Skin epidermis (tissue), 12 donors: ENCODE measurements around the gene PRKCZ.
A peak's percentile ranks its signal among the peaks of the same experiment; 100 is the strongest.

ENCODE experiments used
- H3K27ac ChIP-seq, 21 experiments: fragments of 200-600 bp; sonication (generic) in 11 of 21; one replicate each; pipeline ENCODE4 v1.5.0; 2020; ENCODE audit warnings: mild to moderate bottlenecking in 3 of 21, inconsistent platforms in 2 of 21, moderate library complexity in 2 of 21
- H3K4me3 ChIP-seq, 7 experiments: fragments of 200-600 bp; sonication (generic) in 2 of 7; one replicate each; pipeline ENCODE4 v1.5.0; 2020; ENCODE audit warnings: inconsistent platforms in 2 of 7, mild to moderate bottlenecking in 2 of 7, moderate library complexity in 1 of 7

The PRKCZ gene

DNA sequence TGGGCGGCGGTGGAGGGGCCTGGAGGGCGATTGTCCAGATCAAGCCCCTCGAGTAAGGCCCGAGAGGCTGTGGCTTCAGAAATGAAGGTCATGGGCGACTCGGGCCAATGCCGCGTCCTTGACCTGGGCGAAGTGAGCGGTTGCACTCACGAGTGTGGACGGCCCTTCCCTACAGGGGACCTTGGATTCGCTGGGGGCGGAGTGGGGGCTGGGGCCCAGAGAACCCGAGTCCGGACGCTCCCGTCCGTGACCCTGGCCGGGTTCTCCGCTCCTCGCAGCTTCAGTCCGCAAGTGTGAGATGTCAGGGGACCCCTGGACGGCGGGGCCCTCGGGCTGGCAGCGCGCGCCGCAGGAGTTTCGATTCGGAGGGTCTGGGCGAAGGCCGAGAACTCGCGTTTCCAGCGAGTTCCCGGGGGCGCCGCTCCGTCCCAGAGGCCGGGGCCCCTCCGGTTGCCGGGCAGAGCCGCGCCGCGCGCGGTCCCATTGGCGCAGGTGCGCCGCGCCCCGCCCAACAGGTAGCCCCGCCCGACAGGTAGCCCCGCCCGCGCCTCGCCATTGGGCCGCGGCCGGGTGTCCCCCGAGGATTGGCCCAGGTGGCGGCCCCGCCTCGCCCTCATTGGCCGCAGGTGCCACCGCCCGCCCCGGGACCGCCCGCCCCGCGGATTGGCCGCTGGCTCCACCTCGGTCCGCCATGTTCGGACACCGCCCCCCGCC lies at the start of gene PRKCZ:
TSS of gene PRKCZ (plus strand) at position 694 of the 714 bp plus-strand sequence. CDS start 220 bp downstream, outside the sequence.
- Histone ChIP-seq H3K27ac (peak within 1 kb of the TSS in 19 of 21 experiments; percentile 49 to 85 (median 72)), H3K4me3 (peak within 1 kb of the TSS; percentile 44 to 85 (median 68))

- H3K27ac ChIP-seq, result no peak overlapping the region
- no peak overlapping the region for H3K4me3 ChIP-seq
These were observed 49.8 kb upstream of the PRKCZ start for GRCh38 chr1:2000432-2000831.

GRCh38 chr1:2000850-2001249 lies 49.4 kb upstream of the PRKCZ start:
- H3K27ac ChIP-seq, result no peak overlapping the region
- no peak overlapping the region for H3K4me3 ChIP-seq

DNA sequence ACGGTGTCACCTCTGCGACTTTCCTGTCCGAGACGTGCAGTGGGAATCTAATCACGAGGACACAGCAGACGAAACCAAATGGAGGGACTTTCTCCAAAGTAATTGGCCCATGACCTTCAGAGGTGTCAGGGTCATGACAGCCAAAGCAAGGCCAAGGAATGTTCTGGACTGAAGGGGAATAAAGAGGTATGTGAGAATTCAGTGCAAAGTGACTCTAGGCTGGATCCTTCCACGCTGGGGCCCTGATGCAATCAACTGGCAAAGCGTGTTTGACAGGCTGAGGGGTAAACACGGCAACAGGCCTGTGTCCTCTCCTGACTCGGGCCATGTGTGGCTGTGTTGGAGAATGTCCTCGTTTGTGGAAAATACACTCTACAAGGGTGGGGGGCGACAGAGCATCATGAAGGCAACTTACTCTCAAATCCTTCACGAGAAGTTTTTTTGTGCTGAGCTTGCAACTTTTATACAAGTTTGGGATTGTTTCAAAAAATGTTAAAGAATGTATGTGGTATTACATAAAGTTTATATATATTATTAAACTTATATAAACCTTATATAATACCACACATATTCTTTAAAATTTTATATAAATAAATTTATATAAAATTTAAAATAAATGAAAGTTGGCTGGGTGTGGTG lies 48.3 kb upstream of the PRKCZ start:
- H3K27ac ChIP-seq, result no peak overlapping the region

DNA sequence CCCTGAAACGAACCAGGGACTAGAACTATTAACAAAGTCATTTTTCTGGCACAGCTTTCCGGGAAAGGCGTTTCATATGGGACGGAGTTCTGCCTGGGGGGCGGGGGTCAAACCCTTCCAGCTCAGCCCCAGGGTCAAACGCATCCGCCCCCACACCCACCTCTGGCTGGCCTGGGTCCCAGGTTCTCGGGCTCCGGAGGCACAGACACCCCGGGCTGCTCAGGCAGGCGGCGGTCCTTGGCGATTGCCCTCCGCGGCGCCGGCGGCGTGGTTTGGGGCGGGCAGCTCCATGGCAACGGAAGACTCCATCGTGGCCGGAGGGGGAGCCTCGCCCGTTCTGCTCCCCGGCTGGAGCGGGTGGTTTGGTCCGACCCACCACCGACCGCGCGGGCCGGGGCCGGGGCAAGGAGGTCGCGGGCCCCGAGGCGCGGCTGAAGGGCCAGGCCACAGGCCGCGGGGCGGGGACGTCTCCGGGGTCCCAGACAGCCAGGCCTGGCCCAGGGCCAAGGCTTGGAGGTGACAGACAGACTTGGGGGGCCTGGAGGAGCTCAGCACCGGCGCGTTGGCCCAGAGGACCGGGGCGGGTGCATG lies 46.6 kb upstream of the PRKCZ start, which contains the start of gene CFAP74:
TSS of gene CFAP74 (minus strand) at position 246 of the 591 bp plus-strand sequence. CDS start 12,830 bp downstream, outside the sequence.
- H3K27ac ChIP-seq, result no peak within 1 kb of the TSS
- H3K4me3 ChIP-seq, result no peak within 1 kb of the TSS

More for the DNA sequence above, 48.3 kb upstream of the PRKCZ start:
- H3K4me3 ChIP-seq, result no peak overlapping the region

DNA sequence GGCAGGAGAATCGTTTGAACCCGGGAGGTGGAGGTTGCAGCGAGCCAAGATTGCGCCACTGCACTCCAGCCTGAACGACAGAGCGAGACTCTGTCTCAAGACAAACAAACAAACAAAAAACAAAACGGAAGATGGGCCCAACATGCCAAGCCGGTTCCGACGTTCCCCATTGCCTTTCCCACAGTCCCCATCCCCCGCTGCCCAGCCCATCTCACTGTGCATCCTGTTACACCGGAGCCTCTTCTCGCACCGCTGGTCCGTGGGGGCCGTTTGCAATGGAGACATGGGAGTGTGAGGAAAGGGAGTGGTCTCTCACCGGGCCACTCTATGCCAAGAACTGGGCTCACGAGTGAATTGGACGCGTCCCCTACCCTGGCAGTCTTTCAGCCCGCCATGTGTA lies 45.4 kb upstream of the PRKCZ start:
- no peak overlapping the region for H3K27ac ChIP-seq
- H3K4me3 ChIP-seq, result no peak overlapping the region

GRCh38 chr1:2009101-2010053 lies 40.8 kb upstream of the PRKCZ start:
- Histone ChIP-seq H3K4me3 (no peak overlapping the region), H3K27ac (no peak overlapping the region)

DNA sequence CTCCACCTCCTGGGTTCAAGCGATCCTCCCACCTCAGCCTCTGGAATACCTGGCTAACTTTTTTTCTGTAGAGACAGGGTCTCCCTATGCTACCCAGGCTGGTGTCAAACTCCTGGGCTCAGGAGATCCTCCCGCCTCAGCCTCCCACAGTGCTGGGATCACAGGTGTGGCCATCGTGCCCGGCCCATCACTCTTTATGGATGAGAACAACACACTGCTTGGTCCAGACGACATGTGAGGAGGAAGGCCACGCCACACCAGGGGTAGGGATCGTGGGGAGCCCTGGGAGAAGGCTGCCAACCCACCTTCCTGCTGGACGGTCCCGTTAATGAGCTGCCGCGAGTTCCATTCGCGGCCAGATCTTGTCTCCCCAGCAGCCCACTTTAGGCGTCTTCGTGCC lies 36.0 kb upstream of the PRKCZ start:
- Histone ChIP-seq H3K4me3 (no peak overlapping the region), H3K27ac (peak overlapping the region in 1 of 21 experiments; percentile 2)

GRCh38 chr1:2014741-2015735 lies 35.2 kb upstream of the PRKCZ start:
- Histone ChIP-seq H3K4me3 (no peak overlapping the region), H3K27ac (peak overlapping the region in 2 of 21 experiments; percentile 2 to 22)

DNA sequence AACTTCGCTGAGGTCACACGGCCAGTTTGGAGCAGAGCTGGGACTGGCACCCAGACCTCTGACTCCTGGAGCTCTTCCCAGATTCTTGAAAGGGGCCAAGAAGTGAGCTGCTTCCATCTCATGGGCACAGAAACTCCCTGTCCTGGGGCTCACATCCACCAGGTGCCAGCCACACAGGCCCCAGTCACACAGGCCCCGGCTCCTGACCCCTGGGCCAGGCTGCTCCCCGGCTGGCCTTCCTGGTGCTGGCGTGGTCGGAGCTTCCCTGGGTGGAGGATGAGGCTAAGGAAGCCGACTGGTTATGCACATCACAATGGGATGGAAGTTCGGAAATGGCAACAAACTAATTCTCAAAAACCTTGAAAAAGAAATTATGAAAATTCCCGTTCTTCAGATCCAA lies 34.1 kb upstream of the PRKCZ start:
- Histone ChIP-seq H3K27ac (no peak overlapping the region), H3K4me3 (no peak overlapping the region)

DNA sequence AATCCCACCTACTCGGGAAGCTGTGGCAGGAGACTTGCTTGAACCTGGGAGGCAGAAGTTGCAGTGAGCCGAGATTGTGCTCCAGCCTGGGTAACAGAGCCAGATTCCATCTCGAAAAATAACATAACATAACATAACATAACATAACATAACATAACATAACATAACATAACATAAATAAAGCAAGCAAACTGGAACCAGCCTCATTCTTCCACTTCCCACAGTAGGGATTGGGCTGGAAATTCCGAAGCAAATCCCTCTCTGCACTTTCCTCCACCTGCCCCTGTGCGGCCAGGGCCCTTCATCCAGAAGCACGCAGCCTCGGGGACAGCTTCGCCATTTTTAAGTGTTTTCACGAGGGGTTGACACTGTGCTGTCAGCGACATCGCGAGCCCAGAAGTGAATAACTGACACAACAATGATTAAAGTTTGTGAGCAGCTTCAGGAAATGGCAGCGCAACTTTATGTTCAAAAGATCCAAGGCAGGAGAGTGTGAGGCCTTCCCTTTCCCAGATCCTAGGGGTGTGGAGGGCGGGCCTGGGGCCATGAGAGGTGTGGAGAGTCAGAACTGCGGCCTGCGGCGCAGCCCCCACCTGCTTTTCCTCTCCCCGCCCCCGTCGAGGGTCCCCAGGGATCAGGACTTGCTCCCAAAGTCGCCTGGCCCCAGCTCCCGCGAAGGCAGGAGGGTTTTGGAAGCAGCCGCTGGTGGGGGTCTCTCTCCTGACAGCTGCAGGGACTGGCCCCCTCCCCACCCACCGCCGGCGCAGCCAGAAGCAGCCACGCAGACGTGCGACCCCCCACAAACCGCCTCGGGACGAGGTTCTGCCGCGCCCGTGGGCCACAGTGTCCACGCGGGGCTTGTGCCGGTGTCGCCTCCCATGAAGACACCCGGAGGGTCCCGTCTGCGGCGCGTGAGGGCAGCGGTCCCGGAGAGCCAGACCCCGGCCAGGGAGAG lies 31.7 kb upstream of the PRKCZ start:
- no peak overlapping the region for H3K4me3 ChIP-seq

GRCh38 chr1:2019172-2019543 lies 31.1 kb upstream of the PRKCZ start, which contains the start of gene GABRD:
Gene GABRD (plus strand): TSS chr1:2019345. CDS start chr1:2019424, 79 bp downstream.
- H3K4me3 ChIP-seq, result peak within 1 kb of the TSS in 3 of 7 experiments; percentile 10 to 36 (median 21)
- no peak within 1 kb of the TSS for H3K27ac ChIP-seq

More for the DNA sequence above, 31.7 kb upstream of the PRKCZ start:
- H3K27ac ChIP-seq, result no peak overlapping the region

- H3K27ac ChIP-seq, result no peak overlapping the region
These were observed 30.5 kb upstream of the PRKCZ start for GRCh38 chr1:2019571-2020309.

DNA sequence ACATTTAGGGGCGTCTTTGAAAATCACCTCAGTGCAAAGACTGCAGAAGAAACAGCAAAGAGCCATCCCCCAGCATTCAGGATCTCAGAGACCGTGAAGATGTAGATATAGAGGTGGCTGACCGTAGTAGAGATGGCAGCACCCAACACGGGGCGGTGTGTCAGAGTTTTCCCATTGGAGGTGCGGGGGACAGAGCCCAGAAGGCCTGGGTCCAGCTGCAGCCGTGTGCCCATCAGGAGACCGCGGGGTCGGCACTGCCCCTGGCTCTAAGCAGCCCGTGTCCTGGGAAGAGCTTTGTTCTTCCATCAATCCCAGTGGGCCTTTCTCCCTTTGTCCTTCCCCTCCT lies 29.9 kb upstream of the PRKCZ start:
- Histone ChIP-seq H3K4me3 (no peak overlapping the region), H3K27ac (no peak overlapping the region)

More at GRCh38 chr1:2019571-2020309, 30.5 kb upstream of the PRKCZ start:
- H3K4me3 ChIP-seq, result peak overlapping the region in 3 of 7 experiments; percentile 10 to 36 (median 21)

DNA sequence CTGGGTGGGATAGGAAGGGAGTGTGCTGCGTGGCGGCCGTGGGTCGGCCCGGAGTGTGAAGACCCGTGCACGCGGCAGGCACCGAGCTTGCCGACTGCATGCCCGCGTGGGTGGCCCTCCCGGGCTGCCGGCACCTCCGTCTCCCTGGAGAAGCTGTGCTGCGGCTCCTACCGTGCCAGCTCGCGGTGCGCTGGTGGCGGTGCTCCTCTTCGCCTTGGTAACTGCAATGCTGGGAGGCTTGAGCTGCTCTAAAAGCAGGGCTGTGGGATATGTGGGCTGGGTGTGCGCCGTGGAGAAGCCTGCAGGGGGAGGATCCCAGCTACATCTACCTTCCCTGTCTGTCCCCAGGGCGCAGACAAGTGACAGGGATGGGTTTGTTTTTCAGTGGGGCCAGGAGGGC lies 28.7 kb upstream of the PRKCZ start:
- Histone ChIP-seq H3K27ac (no peak overlapping the region), H3K4me3 (no peak overlapping the region)

DNA sequence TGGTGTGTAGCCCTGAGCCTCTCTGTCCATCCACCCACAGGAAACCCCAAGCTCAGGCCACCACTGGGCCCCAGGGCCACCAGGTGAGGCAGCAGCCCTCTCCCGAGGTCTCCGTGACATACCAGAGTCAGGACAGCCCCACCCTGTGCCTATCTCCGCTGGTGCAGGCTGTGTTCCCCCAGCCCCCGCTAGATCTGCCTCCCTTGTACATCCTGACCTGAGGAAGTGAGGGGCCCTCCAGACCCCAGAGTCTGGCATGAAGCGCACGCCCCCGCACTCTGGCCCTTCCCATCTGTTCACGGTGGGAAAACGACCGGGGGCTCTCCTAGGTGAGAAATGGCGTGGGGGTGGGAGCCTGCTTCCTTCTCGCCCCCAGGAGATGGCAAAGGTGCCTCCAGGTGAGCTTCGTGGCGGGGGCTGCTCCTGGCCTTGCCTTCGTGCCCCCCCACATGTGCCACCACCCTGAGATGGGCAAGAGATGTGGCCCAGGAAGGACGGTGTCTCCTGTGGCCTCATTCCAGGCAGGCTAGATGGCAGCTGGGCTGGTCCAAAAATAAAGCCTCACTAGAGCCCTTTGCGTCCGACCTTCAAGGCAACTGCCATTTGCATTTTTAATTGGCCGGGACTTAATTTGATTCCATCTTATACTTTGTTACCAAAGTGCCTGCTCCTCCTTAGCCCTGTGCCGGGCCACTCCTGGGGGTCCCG lies 28.0 kb upstream of the PRKCZ start:
- Histone ChIP-seq H3K4me3 (no peak overlapping the region), H3K27ac (no peak overlapping the region)
